Loucy (cell line): ENCODE measurements around the gene IL1R1.

ENCODE experiments used
- CTCF ChIP-seq: fragments of 200-600 bp; sonication (generic); conservative IDR thresholded peaks from 2 replicates; pipeline ENCODE4 v1.5.1; 2014; ENCODE audit warnings: mild to moderate bottlenecking, antibody characterized with exemption, low read length
- EZH2phosphoT487 ChIP-seq: fragments of 200-600 bp; IDR thresholded peaks from 2 replicates; pipeline ENCODE4 v1.6.1; 2018; ENCODE audit warnings: antibody characterized with exemption, mild to moderate bottlenecking, moderate library complexity, borderline replicate concordance

DNA sequence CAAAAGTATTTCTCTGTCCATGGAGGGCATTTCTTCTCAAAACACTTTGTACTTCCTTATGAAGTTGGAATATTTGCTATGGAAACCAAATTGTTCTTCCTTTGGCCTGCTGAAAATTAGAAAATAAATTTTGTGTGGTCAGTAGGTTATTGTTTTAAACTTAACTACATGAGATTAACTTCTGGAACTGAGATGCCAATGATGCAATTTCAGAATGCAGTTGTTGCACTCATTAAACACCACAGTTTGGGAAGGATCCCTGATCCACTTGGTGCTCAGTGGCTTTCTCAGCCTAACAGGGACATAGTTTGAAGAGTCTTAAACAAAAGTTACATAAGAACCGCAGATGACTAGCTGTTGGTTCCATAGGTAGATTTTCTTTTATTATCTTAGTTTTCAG is 23.3 kb upstream of the IL1R1 start:
- TF ChIP-seq CTCF, result no peak
- TF ChIP-seq EZH2phosphoT487, result no peak
